ENCODE data around the gene NUP205.

NUP205 gene

GRCh38 chr7:135693558-135693957 lies 135.8 kb downstream of the NUP205 start:
- DNase-seq (ENCODE audit: extremely low read depth in 1 of 2, low read depth in 1 of 2): no peak

- DNase-seq (ENCODE audit: extremely low read depth in 1 of 2, low read depth in 1 of 2): no peak
Measured at GRCh38 chr7:135697276-135698049, 139.7 kb downstream of the NUP205 start.

Data from stimulated activated CD8-positive, alpha-beta memory T cell treated with anti-CD3 and anti-CD28 coated beads, Interleukin-7, amount 100 ng/mL, for 48 hours (primary cell).